Right atrium auricular region (tissue), 2 donors: ENCODE data around the gene PCSK2. TPM values are rescaled to one million over a fixed set of nuclear protein-coding genes. Genes with fewer than 3 reads are reported as not detected.

Source experiments
- DNase-seq: peaks from one replicate; pipeline ENCODE4 v3.0.0-alpha.2; 2019; ENCODE audit warnings: low spot score
- H3K27ac ChIP-seq, 2 donors: fragments of 200-600 bp; sonication (generic); 1 replicate in 1 of 2; 2 replicates in 1 of 2; pipeline ENCODE4 v1.5.1; 2016 to 2019
- H3K27me3 ChIP-seq, 2 donors: fragments of 200-600 bp; sonication (generic); one replicate each; pipeline versions ENCODE4 v1.5.1 to v1.6.0; 2017 to 2019
- H3K36me3 ChIP-seq: fragments of 200-600 bp; sonication (generic); one replicate; pipeline ENCODE4 v1.5.1; 2016
- H3K4me1 ChIP-seq, 2 donors: fragments of 200-600 bp; sonication (generic); one replicate each; pipeline versions ENCODE4 v1.5.1 to v1.6.0; 2017 to 2019
- H3K4me3 ChIP-seq, 2 donors: fragments of 200-600 bp; sonication (generic); 1 replicate in 1 of 2; 2 replicates in 1 of 2; pipeline ENCODE4 v1.5.1; 2017 to 2019; ENCODE audit warnings: mild to moderate bottlenecking in 1 of 2, moderate library complexity in 1 of 2
- H3K9me3 ChIP-seq, 2 donors: fragments of 200-600 bp; sonication (generic); one replicate each; pipeline ENCODE4 v1.5.1; 2019
- total RNA-seq, 2 donors: library from RNA; depleted of rRNA; stranded (reverse); fragments of >200 nt; gene quantifications; one replicate each; pipeline ENCODE4 v1.1.0, GENCODE V29; 2016
- TF ChIP-seq, protein P1 (sequence below), 2 donors: fragments of 200-600 bp; sonication (generic); IDR thresholded peaks; one replicate each; pipeline ENCODE4 v1.5.1; 2019; ENCODE audit warnings: antibody characterized with exemption in 2 of 2

The PCSK2 gene
- total RNA-seq, 2 donors from 2014 or later, result 1.6 to 2.6 TPM

- no peak overlapping the region for H3K27ac ChIP-seq
- peaks cover 0 to 15% of the 10 kb centered on the region in 2 donors for H3K4me1 ChIP-seq
- no peaks in the 10 kb centered on the region for H3K9me3 ChIP-seq
- no peak for DNase-seq
- H3K27me3 ChIP-seq, result no peaks in the 10 kb centered on the region
- no peaks in the 10 kb centered on the region for H3K36me3 ChIP-seq
- H3K4me3 ChIP-seq, result no peak overlapping the region
- TF ChIP-seq, protein P1, sequence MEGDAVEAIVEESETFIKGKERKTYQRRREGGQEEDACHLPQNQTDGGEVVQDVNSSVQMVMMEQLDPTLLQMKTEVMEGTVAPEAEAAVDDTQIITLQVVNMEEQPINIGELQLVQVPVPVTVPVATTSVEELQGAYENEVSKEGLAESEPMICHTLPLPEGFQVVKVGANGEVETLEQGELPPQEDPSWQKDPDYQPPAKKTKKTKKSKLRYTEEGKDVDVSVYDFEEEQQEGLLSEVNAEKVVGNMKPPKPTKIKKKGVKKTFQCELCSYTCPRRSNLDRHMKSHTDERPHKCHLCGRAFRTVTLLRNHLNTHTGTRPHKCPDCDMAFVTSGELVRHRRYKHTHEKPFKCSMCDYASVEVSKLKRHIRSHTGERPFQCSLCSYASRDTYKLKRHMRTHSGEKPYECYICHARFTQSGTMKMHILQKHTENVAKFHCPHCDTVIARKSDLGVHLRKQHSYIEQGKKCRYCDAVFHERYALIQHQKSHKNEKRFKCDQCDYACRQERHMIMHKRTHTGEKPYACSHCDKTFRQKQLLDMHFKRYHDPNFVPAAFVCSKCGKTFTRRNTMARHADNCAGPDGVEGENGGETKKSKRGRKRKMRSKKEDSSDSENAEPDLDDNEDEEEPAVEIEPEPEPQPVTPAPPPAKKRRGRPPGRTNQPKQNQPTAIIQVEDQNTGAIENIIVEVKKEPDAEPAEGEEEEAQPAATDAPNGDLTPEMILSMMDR (IDR thresholded peaks at IDR 0.05), result no peak
These were observed 307.2 kb downstream of the PCSK2 start for GRCh38 chr20:17534077-17534476.
